ENCODE measurements around the gene EN1.

The EN1 gene

GRCh38 chr2:118805064-118805690 lies 42.3 kb downstream of the EN1 start:
- DNase-seq (ENCODE audit: low read depth, low spot score): peak; percentile 44
- CTCF ChIA-PET: no interaction called here

GRCh38 chr2:118803012-118803411 lies 44.4 kb downstream of the EN1 start:
- TF ChIP-seq CTCF (IDR thresholded peaks at IDR 0.05; ENCODE audit: insufficient read depth, low read length, missing control alignments): no peak
- DNase-seq (ENCODE audit: low read depth, low spot score): no peak
- no peak overlapping the region for H3K4me3 ChIP-seq (ENCODE audit: low read depth, low read length)
- CTCF ChIA-PET: no interaction called here
- POLR2A ChIA-PET: no interaction called here

More at GRCh38 chr2:118805064-118805690, 42.3 kb downstream of the EN1 start:
- no peak for TF ChIP-seq CTCF (IDR thresholded peaks at IDR 0.05; ENCODE audit: insufficient read depth, low read length, missing control alignments)
- no peak overlapping the region for H3K4me3 ChIP-seq (ENCODE audit: low read depth, low read length)
- POLR2A ChIA-PET: no interaction called here

- TF ChIP-seq CTCF (IDR thresholded peaks at IDR 0.05; ENCODE audit: insufficient read depth, low read length, missing control alignments): no peak
- ChIA-PET CTCF (interaction anchor here (1.4 kb wide), 1 partner anchor 38 kb away, joined by 3 read pairs; no protein-coding TSS in a partner anchor), POLR2A (no interaction called here)
These were observed 46.3 kb downstream of the EN1 start for GRCh38 chr2:118801151-118801550.

GRCh38 chr2:118800736-118801135 lies 46.7 kb downstream of the EN1 start:
- H3K4me3 ChIP-seq (ENCODE audit: low read depth, low read length): no peak overlapping the region
- no peak for TF ChIP-seq CTCF (IDR thresholded peaks at IDR 0.05; ENCODE audit: insufficient read depth, low read length, missing control alignments)
- CTCF ChIA-PET: interaction anchor here (1.4 kb wide), 1 partner anchor 37 kb away, joined by 3 read pairs; no protein-coding TSS in a partner anchor
- POLR2A ChIA-PET: no interaction called here
- DNase-seq (ENCODE audit: low read depth, low spot score): no peak

More at GRCh38 chr2:118801151-118801550, 46.3 kb downstream of the EN1 start:
- DNase-seq (ENCODE audit: low read depth, low spot score): no peak
- H3K4me3 ChIP-seq (ENCODE audit: low read depth, low read length): no peak overlapping the region

GRCh38 chr2:118794546-118794945 lies 52.9 kb downstream of the EN1 start:
- CTCF ChIA-PET: no interaction called here
- no peak overlapping the region for H3K4me3 ChIP-seq (ENCODE audit: low read depth, low read length)
- POLR2A ChIA-PET: no interaction called here
- no peak for TF ChIP-seq CTCF (IDR thresholded peaks at IDR 0.05; ENCODE audit: insufficient read depth, low read length, missing control alignments)
- no peak for DNase-seq (ENCODE audit: low read depth, low spot score)
